Measurements from ENCODE around the gene ZNF438. TPM values are rescaled to one million over a fixed set of nuclear protein-coding genes. Genes with fewer than 3 reads are reported as not detected.
"Not testable (repeated sequence)": the region's sequence is repeated elsewhere in the genome, so short reads cannot be mapped to it uniquely, and the experiment has no call there.

ZNF438 gene
- total RNA-seq, 1 donor from 2014 or later: 6.9 TPM

GRCh38 chr10:30988831-30989435, 42.7 kb downstream of the ZNF438 start:
- DNase-seq (ENCODE audit: extremely low read depth, low read depth, low spot score): no peak

GRCh38 chr10:30987463-30987862, 44.2 kb downstream of the ZNF438 start:
- no peak for DNase-seq (ENCODE audit: extremely low read depth, low read depth, low spot score)

DNA sequence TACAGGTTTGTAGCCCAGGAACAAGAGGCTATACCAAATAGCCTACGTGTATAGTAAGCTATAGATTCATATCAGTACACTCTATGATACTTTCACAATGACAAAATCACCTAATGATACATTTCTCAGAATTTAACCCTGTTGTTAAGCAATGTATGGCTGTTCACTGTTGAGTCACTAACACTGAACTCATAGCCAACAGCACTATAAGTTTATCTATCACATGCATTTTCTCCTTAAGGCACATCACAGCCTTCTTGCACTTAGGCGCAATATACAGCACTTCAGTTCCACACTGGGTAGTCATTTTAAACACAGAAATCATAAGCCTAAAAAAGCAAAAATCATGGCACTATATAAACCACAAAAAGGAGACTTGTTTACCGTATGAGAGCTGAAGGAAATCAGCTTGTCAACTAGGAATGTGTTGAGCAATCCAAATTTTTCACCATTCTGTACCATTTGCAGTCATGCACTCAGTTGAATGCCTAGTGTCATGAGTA, 45.6 kb downstream of the ZNF438 start:
- DNase-seq (ENCODE audit: extremely low read depth, low read depth, low spot score): no peak

DNA sequence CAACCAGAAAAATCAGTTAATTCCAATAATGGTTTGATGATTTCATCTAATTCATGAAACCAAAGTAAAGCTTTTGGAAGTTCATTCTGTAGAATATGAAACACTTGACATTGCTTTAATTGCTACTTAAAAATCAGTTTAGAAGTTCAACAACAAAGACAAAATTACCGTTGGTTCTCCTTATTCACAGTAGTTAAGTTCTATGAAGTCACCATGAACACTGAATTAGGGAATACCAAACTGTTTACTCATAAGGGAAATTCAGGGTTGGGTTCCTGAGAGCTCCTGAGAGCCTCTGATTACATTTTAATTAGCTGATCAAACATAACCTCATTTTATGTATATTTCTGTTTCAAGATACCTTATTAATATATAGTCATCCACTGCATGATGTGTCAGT, 46.2 kb downstream of the ZNF438 start:
- no peak for DNase-seq (ENCODE audit: extremely low read depth, low read depth, low spot score)

DNA sequence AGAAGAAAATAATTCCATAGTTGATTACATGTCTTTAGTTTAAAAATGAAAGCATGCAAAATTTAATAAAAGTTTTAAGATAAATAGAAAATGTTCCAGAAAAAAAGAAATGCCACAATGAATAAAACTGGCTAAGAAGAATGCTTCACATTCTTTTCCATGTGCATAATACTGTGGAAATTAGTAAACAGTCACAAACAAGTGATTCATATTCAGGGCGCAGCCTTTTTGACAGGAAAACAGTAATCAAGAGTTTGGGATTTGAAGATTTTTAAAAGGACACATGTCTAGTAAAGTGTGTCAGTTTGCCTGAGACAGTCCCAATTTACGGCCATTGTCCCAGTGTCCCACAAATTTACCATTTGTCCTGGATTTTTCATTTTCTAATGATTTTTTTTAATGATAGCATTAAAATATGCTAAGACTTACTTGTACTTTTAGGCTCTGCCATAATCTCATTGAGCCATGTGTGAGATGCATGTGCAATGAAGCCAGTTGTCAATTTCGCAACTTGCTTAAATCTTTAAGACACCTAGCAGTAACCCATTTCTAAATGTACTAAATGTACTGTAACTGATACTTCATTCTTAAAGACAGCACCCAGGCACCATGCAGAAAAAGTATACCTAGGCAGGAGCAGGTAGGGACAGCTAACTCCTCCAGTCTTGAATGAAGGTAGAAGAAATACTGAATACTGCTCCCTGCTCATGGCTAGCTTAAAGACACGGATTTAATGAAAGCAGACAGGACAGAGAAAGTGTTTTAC, 46.9 kb downstream of the ZNF438 start:
- DNase-seq (ENCODE audit: extremely low read depth, low read depth, low spot score): no peak

GRCh38 chr10:30983209-30983608, 48.5 kb downstream of the ZNF438 start:
- DNase-seq (ENCODE audit: extremely low read depth, low read depth, low spot score): not testable (repeated sequence)

- DNase-seq (ENCODE audit: extremely low read depth, low read depth, low spot score): no peak
Measured at GRCh38 chr10:30980951-30981616, 50.6 kb downstream of the ZNF438 start.

GRCh38 chr10:30979956-30980355, 51.7 kb downstream of the ZNF438 start:
- DNase-seq (ENCODE audit: extremely low read depth, low read depth, low spot score): no peak

DNA sequence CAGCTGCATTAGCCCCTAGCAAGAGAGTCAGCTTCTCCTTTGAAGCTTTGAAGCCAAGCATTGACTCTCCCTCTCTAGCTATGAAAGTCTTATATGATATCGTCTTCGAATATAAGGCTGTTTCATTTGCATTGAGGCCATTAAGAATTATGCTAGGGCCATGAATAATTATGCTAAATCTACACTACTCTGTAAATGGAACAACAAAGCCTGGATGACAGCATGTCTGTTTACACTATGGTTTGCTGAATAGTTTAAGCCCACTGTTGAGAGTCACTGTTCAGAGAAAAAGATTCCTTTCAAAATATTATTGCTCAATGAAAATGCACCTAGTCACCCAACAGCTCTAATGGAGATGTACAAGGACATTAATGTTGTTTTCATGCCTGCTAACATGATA, 52.8 kb downstream of the ZNF438 start:
- DNase-seq (ENCODE audit: extremely low read depth, low read depth, low spot score): no peak

- no peak for DNase-seq (ENCODE audit: extremely low read depth, low read depth, low spot score)
Measured at GRCh38 chr10:30977385-30977784, 54.3 kb downstream of the ZNF438 start.

DNA sequence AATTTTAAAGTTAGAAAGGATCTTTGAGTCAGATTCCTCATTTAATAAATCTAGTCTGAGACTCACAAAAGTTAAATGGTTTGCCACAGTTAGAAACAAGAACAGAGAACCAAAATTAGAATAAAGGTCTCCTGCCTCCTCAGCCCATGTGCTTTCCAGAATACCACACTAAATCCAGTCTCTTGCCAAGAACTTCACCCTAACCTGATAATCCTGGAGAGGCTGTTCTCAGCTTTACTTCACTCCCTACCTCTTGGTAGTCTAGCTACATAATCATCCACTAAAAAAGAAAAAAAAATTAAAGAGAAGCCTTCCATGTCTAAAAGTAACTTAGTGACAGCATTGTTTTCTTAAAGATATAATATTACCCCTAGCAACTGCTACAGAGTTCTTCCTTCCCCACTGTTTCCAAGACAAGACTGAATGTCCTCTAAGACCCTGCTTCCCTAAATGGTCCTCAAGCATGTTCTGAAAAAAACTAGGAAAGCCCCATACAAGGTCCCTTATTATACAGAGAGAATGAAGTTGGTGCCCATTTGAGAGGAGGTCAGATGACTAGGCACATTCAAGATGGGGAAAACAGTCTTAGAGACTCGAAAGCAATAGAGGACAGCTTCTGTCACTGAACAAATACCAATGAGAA, 56.8 kb downstream of the ZNF438 start:
- no peak for DNase-seq (ENCODE audit: extremely low read depth, low read depth, low spot score)

DNA sequence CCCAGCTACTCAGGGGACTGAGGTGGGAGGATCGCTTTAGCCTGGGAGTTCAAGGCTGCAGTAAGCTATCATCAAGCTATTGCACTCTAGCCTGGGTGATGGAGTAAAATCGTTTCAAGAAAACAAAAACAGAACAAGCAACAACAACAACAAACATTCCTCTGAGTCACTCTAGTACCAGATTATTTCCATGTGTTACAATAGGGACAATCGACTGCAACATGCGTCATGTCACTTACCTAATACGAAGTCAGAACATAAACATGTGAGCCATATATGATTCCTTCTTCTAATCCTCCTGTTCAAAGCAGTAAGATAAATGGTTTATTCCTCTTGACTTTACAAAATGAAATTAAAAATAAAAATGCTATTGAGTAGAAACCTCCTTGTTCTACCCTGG, 57.3 kb downstream of the ZNF438 start:
- no peak for DNase-seq (ENCODE audit: extremely low read depth, low read depth, low spot score)

DNA sequence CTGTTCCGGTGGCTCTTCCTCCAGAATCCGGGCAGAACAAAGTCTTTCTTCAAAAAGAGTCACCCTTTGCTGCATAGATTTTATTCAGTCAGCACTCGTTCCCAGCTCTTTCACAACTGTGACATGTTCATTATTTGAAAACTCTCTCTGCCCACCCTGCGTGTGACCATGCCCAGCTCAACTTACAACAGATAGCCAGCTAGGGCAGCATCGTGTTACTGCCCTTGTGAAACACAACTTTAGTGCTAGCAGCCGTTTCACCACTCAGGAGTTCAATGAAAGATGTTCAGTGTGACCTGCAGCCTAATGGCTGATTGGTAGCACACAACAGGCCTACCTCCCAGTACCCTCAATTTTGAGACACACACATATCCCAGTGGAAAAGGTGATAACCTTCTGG, 57.9 kb downstream of the ZNF438 start:
- no peak for DNase-seq (ENCODE audit: extremely low read depth, low read depth, low spot score)

DNA sequence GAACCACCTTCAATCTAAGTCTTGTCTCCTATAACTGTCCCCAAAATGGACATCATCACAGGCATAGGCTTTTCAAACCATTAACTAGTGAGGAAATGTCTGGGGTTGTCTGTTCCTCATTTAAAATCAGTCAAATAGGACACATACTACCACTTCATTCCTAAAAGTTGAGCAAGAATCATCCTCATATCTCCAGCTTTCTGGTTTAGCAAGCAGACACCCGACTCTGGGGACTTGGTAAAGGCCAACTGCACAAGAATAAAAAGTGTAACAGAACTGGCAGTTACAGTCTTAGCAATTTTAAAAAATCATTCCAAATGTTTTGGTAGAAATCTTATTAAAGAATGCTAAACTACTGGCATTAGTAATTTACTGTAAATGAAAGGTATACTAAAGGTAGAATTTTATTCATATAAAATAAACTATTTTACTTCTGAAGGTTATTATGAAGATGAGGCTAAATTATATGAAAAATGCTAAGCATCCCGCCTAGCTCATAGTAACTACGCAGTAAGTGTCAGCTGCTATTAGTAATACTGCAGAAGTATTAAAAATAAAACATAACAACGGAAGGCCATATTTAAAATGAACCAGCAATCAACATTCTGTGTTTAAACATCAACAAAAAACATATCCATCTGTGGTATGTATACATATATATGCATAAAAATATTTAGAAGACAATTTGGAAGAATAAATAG, 60.8 kb downstream of the ZNF438 start:
- DNase-seq (ENCODE audit: extremely low read depth, low read depth, low spot score): no peak

GRCh38 chr10:30968711-30969110, 63.0 kb downstream of the ZNF438 start:
- no peak for DNase-seq (ENCODE audit: extremely low read depth, low read depth, low spot score)

DNA sequence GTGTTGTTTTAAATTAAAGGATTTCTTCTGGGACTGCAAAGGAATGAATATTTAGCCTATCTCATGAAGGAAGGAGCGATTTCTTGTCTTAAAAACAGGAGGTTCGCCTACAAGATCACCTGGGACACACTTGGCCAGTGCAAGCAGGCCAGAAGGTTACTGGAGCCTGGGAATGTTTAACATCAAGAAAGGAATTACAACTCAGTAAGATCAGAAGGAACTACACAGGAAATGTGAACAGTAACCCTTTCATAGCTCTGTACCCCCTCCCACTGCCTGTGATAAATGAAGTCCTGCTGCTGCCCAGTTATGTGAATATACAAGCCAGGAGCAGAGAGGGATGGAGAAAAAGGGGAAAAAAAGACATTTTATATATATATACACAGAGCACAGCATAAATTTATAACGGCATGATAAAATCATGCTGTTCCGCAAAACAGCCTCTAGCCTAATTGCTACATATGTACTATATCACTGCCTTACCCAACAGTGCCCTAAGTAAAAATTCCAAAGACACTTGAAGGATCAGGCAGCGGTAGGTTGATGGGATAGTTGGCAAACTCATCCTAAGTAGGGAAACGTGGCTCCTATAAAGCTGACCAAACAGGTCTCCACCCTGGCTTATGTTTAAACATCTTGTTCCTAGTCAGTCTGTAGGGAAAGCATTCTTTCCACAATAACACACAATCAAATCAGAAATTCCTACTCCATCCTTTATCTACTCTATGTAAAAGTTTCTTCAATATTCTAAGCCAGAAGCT, 63.8 kb downstream of the ZNF438 start:
- DNase-seq (ENCODE audit: extremely low read depth, low read depth, low spot score): no peak

GRCh38 chr10:30963992-30964930, 67.4 kb downstream of the ZNF438 start:
- DNase-seq (ENCODE audit: extremely low read depth, low read depth, low spot score): peak; percentile 82

DNA sequence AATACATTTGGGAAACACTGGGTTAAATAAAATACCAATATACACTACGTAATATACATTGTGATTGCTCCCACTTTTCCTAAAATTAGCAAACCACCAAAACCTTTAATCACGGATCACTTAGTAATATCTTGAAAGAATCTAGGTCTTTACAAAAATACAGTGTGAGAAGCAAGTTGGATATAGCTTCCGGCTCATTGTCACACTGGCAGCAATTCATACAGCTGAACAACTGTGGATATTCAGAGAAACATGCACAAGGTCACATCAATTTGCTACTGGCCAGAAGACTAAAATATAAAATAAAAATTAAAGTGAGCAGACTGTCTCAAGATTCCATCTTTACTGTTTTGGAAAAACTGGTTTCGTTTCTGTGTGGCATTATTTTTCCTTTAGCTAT, 69.1 kb downstream of the ZNF438 start:
- no peak for DNase-seq (ENCODE audit: extremely low read depth, low read depth, low spot score)

GRCh38 chr10:30959836-30960210, 71.8 kb downstream of the ZNF438 start:
- DNase-seq (ENCODE audit: extremely low read depth, low read depth, low spot score): no peak

All from glomerular endothelial cell (primary cell).